ENCODE measurements around the gene ARHGAP4.

DNA sequence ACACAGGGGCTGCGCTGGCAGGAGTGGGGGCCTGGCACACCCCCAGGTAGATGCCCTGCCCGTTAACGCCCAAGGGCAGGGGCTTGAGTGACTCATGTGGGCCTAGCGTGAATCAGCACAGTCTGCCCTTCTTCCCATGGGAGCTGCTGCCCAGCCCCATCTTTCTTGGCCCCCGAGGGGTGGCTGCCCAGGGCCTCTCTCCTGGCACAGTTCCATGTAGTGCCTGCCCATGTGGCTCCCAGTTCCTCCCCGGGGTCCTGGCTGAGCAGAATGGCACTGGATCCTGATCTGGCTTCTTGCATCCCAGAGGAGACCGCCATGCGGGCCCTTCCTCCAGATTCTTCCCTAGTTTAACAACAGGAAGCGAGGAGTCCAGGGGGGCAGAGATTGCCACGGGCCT, 23.7 kb downstream of the ARHGAP4 start:
- TF ChIP-seq POLR2A (IDR thresholded peaks at IDR 0.05; ENCODE audit: low read depth, low read length) (no peak), POLR2AphosphoS5 (IDR thresholded peaks at IDR 0.05; ENCODE audit: low read depth, low read length) (no peak)
